ENCODE measurements around the gene ZDHHC11. TPM values are rescaled to one million over a fixed set of nuclear protein-coding genes. Genes with fewer than 3 reads are reported as not detected.
"Not testable (repeated sequence)": the region's sequence is repeated elsewhere in the genome, so short reads cannot be mapped to it uniquely, and the experiment has no call there.

Gene ZDHHC11
- total RNA-seq, 1 experiment from 2014 or later, result 3.6 TPM

GRCh38 chr5:835933-836612 is 14.7 kb downstream of the ZDHHC11 start:
- CTCF ChIA-PET; H3K27ac Mint-ChIP-seq (ENCODE audit: unreplicated experiment); H3K4me1 Mint-ChIP-seq (ENCODE audit: low read depth, unreplicated experiment); H3K9me3 ChIP-seq; H3K36me3 ChIP-seq (ENCODE audit: control insufficient read depth, insufficient read depth, low read length); H3K36me3 Mint-ChIP-seq (ENCODE audit: insufficient read depth, unreplicated experiment); H3K27me3 ChIP-seq (replicated peaks; ENCODE audit: control insufficient read depth, insufficient read depth, low read length); H3K9me3 Mint-ChIP-seq (ENCODE audit: unreplicated experiment); DNase-seq; H3K4me3 ChIP-seq (ENCODE audit: low read depth, low read length); H3K27me3 Mint-ChIP-seq (ENCODE audit: insufficient read depth, unreplicated experiment); H3K4me3 Mint-ChIP-seq (ENCODE audit: unreplicated experiment); POLR2A ChIA-PET; H3K4me1 ChIP-seq; intact Hi-C loops (cut with micrococcal nuclease; ENCODE audit: unreplicated experiment); BruUV-seq (replicated peaks): not testable (repeated sequence)

DNA sequence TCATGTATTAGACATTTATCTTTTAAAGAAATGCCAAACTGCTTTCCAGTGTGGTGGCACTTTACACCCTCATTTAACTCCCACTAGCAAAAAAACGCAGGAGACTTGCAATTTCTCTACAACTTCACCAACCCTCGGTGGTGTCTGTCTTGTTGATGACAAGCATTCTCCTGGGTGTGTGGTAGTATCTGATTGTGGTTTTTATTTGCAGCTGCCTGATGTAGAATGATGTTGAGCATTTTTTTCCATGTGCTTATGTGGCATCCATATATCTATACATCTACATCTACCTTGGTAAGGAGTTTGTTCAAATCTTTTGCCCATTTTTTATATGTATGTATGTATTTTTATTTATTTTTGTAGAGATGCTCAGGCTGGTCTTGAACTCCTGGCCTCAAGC is 16.8 kb downstream of the ZDHHC11 start:
- H3K27me3 ChIP-seq (replicated peaks; ENCODE audit: control insufficient read depth, insufficient read depth, low read length), result not testable (repeated sequence)

GRCh38 chr5:828194-828593 is 22.6 kb downstream of the ZDHHC11 start:
- H3K27ac Mint-ChIP-seq (ENCODE audit: unreplicated experiment); H3K36me3 Mint-ChIP-seq (ENCODE audit: insufficient read depth, unreplicated experiment); H3K4me3 ChIP-seq (ENCODE audit: low read depth, low read length); H3K4me3 Mint-ChIP-seq (ENCODE audit: unreplicated experiment); POLR2A ChIA-PET; H3K9me3 ChIP-seq; DNase-seq; CTCF ChIA-PET; H3K36me3 ChIP-seq (ENCODE audit: control insufficient read depth, insufficient read depth, low read length); H3K9me3 Mint-ChIP-seq (ENCODE audit: unreplicated experiment); BruUV-seq (replicated peaks); H3K4me1 Mint-ChIP-seq (ENCODE audit: low read depth, unreplicated experiment); H3K27me3 ChIP-seq (replicated peaks; ENCODE audit: control insufficient read depth, insufficient read depth, low read length); H3K4me1 ChIP-seq; intact Hi-C loops (cut with micrococcal nuclease; ENCODE audit: unreplicated experiment): not testable (repeated sequence)
- H3K27me3 Mint-ChIP-seq (ENCODE audit: insufficient read depth, unreplicated experiment), result peaks cover 18% of the 10 kb centered on the region

More for the DNA sequence above, 16.8 kb downstream of the ZDHHC11 start:
- H3K27me3 Mint-ChIP-seq (ENCODE audit: insufficient read depth, unreplicated experiment), result peaks cover 11% of the 10 kb centered on the region
- BruUV-seq (replicated peaks); H3K9me3 ChIP-seq; POLR2A ChIA-PET; H3K4me3 Mint-ChIP-seq (ENCODE audit: unreplicated experiment); DNase-seq; CTCF ChIA-PET; H3K4me1 Mint-ChIP-seq (ENCODE audit: low read depth, unreplicated experiment); H3K9me3 Mint-ChIP-seq (ENCODE audit: unreplicated experiment); H3K27ac Mint-ChIP-seq (ENCODE audit: unreplicated experiment); H3K4me1 ChIP-seq; H3K36me3 Mint-ChIP-seq (ENCODE audit: insufficient read depth, unreplicated experiment); H3K36me3 ChIP-seq (ENCODE audit: control insufficient read depth, insufficient read depth, low read length); H3K4me3 ChIP-seq (ENCODE audit: low read depth, low read length); intact Hi-C loops (cut with micrococcal nuclease; ENCODE audit: unreplicated experiment): not testable (repeated sequence)

- H3K4me3 Mint-ChIP-seq (ENCODE audit: unreplicated experiment); H3K9me3 ChIP-seq; H3K36me3 Mint-ChIP-seq (ENCODE audit: insufficient read depth, unreplicated experiment); H3K4me1 ChIP-seq; H3K36me3 ChIP-seq (ENCODE audit: control insufficient read depth, insufficient read depth, low read length); intact Hi-C loops (cut with micrococcal nuclease; ENCODE audit: unreplicated experiment); POLR2A ChIA-PET; H3K27ac Mint-ChIP-seq (ENCODE audit: unreplicated experiment); CTCF ChIA-PET; H3K9me3 Mint-ChIP-seq (ENCODE audit: unreplicated experiment); H3K4me1 Mint-ChIP-seq (ENCODE audit: low read depth, unreplicated experiment); H3K27me3 ChIP-seq (replicated peaks; ENCODE audit: control insufficient read depth, insufficient read depth, low read length); BruUV-seq (replicated peaks); H3K4me3 ChIP-seq (ENCODE audit: low read depth, low read length): not testable (repeated sequence)
- DNase-seq, result peak; percentile 65 to 73
- TF ChIP-seq, protein P1, sequence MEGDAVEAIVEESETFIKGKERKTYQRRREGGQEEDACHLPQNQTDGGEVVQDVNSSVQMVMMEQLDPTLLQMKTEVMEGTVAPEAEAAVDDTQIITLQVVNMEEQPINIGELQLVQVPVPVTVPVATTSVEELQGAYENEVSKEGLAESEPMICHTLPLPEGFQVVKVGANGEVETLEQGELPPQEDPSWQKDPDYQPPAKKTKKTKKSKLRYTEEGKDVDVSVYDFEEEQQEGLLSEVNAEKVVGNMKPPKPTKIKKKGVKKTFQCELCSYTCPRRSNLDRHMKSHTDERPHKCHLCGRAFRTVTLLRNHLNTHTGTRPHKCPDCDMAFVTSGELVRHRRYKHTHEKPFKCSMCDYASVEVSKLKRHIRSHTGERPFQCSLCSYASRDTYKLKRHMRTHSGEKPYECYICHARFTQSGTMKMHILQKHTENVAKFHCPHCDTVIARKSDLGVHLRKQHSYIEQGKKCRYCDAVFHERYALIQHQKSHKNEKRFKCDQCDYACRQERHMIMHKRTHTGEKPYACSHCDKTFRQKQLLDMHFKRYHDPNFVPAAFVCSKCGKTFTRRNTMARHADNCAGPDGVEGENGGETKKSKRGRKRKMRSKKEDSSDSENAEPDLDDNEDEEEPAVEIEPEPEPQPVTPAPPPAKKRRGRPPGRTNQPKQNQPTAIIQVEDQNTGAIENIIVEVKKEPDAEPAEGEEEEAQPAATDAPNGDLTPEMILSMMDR (IDR thresholded peaks at IDR 0.05; ENCODE audit: insufficient read depth in 1 of 2, low read depth in 1 of 2, low read length in 1 of 2, severe bottlenecking in 1 of 2, unreplicated experiment in 1 of 2), result peak in 1 of 2 experiments; percentile 34
- H3K27me3 Mint-ChIP-seq (ENCODE audit: insufficient read depth, unreplicated experiment), result peaks cover 18% of the 10 kb centered on the region
Measured at GRCh38 chr5:825544-825943, 25.2 kb downstream of the ZDHHC11 start.
